ENCODE results near the gene RBM42. TPM values are rescaled to one million over a fixed set of nuclear protein-coding genes. Genes with fewer than 3 reads are reported as not detected.

Gene RBM42
- polyA plus RNA-seq, 2 of the 4 experiments (the other 2 are of a cell fraction): 80.4 to 128 TPM

DNA sequence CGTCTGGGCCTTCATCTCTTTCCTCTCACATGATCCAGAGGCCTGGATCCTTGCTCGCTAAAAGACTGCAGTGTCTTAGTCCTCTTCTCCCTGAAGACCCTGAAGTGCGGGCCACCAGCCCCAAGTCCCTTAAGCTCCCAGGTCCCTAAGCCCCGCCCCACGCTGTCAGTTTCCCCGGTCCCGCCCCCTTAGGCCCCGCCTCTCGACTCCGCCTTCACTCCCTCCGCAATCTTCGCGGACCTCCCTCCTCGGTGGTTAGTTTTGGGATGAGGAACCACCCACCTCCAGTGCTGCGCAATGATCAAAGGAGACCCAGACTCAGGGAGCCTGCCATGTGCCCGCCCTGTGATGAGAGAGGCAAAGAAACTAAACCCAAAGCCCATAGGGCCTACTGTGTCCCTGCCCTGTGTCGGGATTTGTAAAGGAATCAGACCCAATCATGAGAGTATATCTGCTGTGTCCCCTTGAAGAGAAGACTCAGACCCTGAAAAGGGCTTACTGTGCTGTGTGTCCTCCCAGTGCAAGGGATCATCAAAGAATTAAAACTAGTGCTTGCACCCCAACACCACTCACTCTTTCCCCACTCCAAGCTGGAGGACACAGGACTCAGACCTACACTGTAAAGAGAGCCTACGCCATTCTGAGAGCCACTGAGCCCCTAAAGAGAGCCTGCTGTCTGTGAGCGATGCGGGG is 16.3 kb downstream of the RBM42 start:
- CTCF ChIA-PET: interaction anchor here (0.9 to 4.2 kb wide), 8 partner anchors 11 to 292 kb away, joined by 3 to 28 read pairs (median 4); partner anchors contain the start of gene HAUS5
- ATAC-seq: peak; percentile 22 to 35
- WGBS (ENCODE audit: missing lambda C conversion rate): 29% methylated on average over 14 of the region's 20 CpGs

DNA sequence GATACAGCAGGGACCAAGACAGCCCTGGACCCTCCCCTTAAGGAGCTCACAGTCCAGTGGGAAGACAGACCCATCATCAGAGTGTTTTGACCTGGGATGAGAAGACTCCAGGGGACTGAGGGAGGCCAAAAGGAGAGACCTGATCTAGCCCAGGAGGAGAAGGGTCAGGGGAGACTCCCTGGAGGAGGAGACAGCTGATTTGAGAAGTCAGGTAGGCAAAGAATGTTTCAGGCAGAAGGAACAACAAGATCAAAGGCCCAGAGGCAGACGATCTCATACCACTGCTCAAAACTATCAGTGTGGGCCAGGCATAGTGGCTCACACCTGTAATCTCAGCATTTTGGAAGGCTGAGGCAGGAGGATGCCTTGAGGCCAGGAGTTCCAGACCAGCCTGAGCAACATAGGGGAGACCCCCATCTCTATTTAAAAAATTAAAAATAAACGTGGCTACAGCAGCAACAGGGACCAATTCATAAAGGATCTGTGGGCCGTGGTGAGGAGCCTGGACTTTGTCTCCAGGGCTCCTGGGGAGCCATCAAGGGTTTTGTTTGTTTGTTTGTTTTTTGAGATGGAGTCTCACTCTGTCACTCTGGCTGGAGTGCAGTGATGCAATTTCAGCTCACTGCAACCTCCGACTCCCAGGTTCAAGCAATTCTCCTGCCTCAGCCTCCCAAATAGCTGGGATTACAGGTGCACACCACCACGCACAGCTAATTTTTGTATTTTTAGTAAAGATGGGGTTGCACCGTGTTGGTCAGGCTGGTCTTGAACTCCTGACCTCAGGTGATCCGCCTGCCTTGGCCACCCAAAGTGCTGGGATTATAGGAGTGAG is 17.1 kb downstream of the RBM42 start:
- peak overlapping the region; percentile 98; the same call in 2 of the 3 replicates for H3K4me2 ChIP-seq
- WGBS (ENCODE audit: missing lambda C conversion rate): 67% methylated on average over 7 of the region's 7 CpGs

More for the DNA sequence above, 16.3 kb downstream of the RBM42 start:
- TF ChIP-seq RNF2 (IDR thresholded peaks at IDR 0.05; ENCODE audit: borderline replicate concordance, low read depth) (0 out of 2 replicates have a peak, but pooled peaks have one; percentile 18), REST (IDR thresholded peaks at IDR 0.05) (no peak), ZSCAN20 (CRISPR knock-in tag; IDR thresholded peaks at IDR 0.05) (no peak), MYC (IDR thresholded peaks at IDR 0.05; ENCODE audit: borderline replicate concordance, low read length) (peak; percentile 19; the same call in 1 of the 2 replicates), CBX8 (IDR thresholded peaks at IDR 0.05) (no peak), PHF8 (IDR thresholded peaks at IDR 0.05; ENCODE audit: borderline replicate concordance, low read depth) (0 out of 2 replicates have a peak, but pooled peaks have one; percentile 9), TFCP2L1 (CRISPR knock-in tag; IDR thresholded peaks at IDR 0.05) (0 out of 2 replicates have a peak, but pooled peaks have one; percentile 6)
- peak overlapping the region; percentile 98 for H3K4me2 ChIP-seq
- DNase-seq (ENCODE audit: low read depth in 1 of 2, low spot score in 1 of 2) (peak; percentile 79 to 81), FAIRE-seq (no peak)
- POLR2A ChIA-PET: interaction anchor here (0.6 to 2.2 kb wide), 8 partner anchors 9 to 409 kb away, joined by 3 to 9 read pairs (median 4); partner anchors contain the start of genes HAUS5, LIN37 and THAP8
- peak overlapping the region; percentile 61 for H3K4me3 ChIP-seq
- peaks cover 25% of the 10 kb centered on the region for H3K4me1 ChIP-seq
- peak overlapping the region; percentile 38 to 74 for H3K27ac ChIP-seq
- no peaks in the 10 kb centered on the region for H3K9me3 ChIP-seq

More for the DNA sequence above, 17.1 kb downstream of the RBM42 start:
- FAIRE-seq (no peak), ATAC-seq (no peak), DNase-seq (ENCODE audit: low read depth in 1 of 2, low spot score in 1 of 2) (no peak)
- H3K4me1 ChIP-seq: peaks cover 25% of the 10 kb centered on the region
- CTCF ChIA-PET: interaction anchor here (0.9 to 4.2 kb wide), 6 partner anchors 10 to 285 kb away, joined by 3 to 28 read pairs (median 4); no protein-coding TSS in a partner anchor
- POLR2A ChIA-PET: interaction anchor here (0.6 kb wide), 1 partner anchor 343 kb away, joined by 6 read pairs; no protein-coding TSS in a partner anchor
- H3K4me3 ChIP-seq: no peak overlapping the region
- H3K9me3 ChIP-seq: no peaks in the 10 kb centered on the region
- H3K27ac ChIP-seq: peak overlapping the region in 1 of 2 experiments; percentile 74; a peak in 2 of 6 replicates
- no peak for TF ChIP-seq HOXA7 (CRISPR knock-in tag; IDR thresholded peaks at IDR 0.05)
- TF ChIP-seq POLR2A (IDR thresholded peaks at IDR 0.05; ENCODE audit: low read length): no peak
- no peak for TF ChIP-seq CBX8 (IDR thresholded peaks at IDR 0.05)
- TF ChIP-seq HES2 (IDR thresholded peaks at IDR 0.05): no peak
- TF ChIP-seq HDAC2 (IDR thresholded peaks at IDR 0.05): no peak
- no peak for TF ChIP-seq GATA3 (IDR thresholded peaks at IDR 0.05; ENCODE audit: borderline replicate concordance)
- TF ChIP-seq MYC (IDR thresholded peaks at IDR 0.05; ENCODE audit: borderline replicate concordance, low read length): no peak
- TF ChIP-seq, protein P1, sequence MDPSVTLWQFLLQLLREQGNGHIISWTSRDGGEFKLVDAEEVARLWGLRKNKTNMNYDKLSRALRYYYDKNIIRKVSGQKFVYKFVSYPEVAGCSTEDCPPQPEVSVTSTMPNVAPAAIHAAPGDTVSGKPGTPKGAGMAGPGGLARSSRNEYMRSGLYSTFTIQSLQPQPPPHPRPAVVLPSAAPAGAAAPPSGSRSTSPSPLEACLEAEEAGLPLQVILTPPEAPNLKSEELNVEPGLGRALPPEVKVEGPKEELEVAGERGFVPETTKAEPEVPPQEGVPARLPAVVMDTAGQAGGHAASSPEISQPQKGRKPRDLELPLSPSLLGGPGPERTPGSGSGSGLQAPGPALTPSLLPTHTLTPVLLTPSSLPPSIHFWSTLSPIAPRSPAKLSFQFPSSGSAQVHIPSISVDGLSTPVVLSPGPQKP (IDR thresholded peaks at IDR 0.05; ENCODE audit: low read depth, low read length): no peak

Measured in A549 (cell line).